ENCODE results near the gene CDKN2AIP. TPM values are rescaled to one million over a fixed set of nuclear protein-coding genes. Genes with fewer than 3 reads are reported as not detected.

CDKN2AIP gene
- total and polyA plus RNA-seq, 2 of the 4 experiments (the other 2 are of a cell fraction): 11.0 to 16.8 TPM

- CTCF ChIA-PET: no interaction called here
- BruUV-seq (replicated peaks): no TSS peak
- intact Hi-C loops (cut with micrococcal nuclease): loop anchor here (10.0 kb wide), 1 partner anchor 687 kb away; no protein-coding TSS in a partner anchor
Measured at GRCh38 chr4:183478123-183478522, 33.7 kb downstream of the CDKN2AIP start.

More at GRCh38 chr4:183478123-183478522, 33.7 kb downstream of the CDKN2AIP start:
- Histone ChIP-seq H3K56ac (ENCODE audit: extremely low read depth, insufficient read depth, low read length) (no peak overlapping the region), H4K8ac (ENCODE audit: low read depth in 2 of 2, low read length in 2 of 2) (no peak overlapping the region), H3K18ac (ENCODE audit: low read depth, low read length) (no peak overlapping the region), H3K27me3 (ENCODE audit: control insufficient read depth, insufficient read depth, low read length) (no peaks in the 10 kb centered on the region), H3K9me3 (ENCODE audit: control insufficient read depth, insufficient read depth, low read length) (no peaks in the 10 kb centered on the region), H3K14ac (replicated peaks; ENCODE audit: low read depth, low read length) (no peak overlapping the region), H3K4me1 (ENCODE audit: control insufficient read depth, insufficient read depth, low read length) (no peaks in the 10 kb centered on the region), H4K20me1 (ENCODE audit: insufficient read depth, low read length) (no peaks in the 10 kb centered on the region), H3K4me2 (ENCODE audit: low read depth, low read length) (no peak overlapping the region), H2BK120ac (ENCODE audit: low read depth, low read length) (no peak overlapping the region), H4K5ac (ENCODE audit: low read depth, low read length) (no peak overlapping the region), H3K9me1 (ENCODE audit: insufficient read depth, low read length) (no peaks in the 10 kb centered on the region), H2AFZ (replicated peaks; ENCODE audit: low read length, poor library complexity) (no peak overlapping the region), H2AK5ac (ENCODE audit: low read depth, low read length) (no peak overlapping the region), H2AK9ac (replicated peaks; ENCODE audit: low read depth, low read length, poor library complexity) (no peak overlapping the region), H3K27ac (ENCODE audit: insufficient read depth, low read length) (no peak overlapping the region), H3K36me3 (ENCODE audit: control insufficient read depth, insufficient read depth, low read length) (no peaks in the 10 kb centered on the region), H4K91ac (ENCODE audit: insufficient read depth, low read depth, low read length) (no peak overlapping the region), H3K79me1 (ENCODE audit: low read depth in 1 of 2, low read length in 2 of 2) (no peaks in the 10 kb centered on the region), H2BK20ac (ENCODE audit: low read depth, low read length) (no peak overlapping the region), H2BK5ac (ENCODE audit: low read depth, low read length, poor library complexity, severe bottlenecking) (no peak overlapping the region), H3K4ac (ENCODE audit: low read depth, low read length) (no peak overlapping the region), H2BK15ac (ENCODE audit: low read depth, low read length) (no peak overlapping the region), H3K23ac (ENCODE audit: low read depth, low read length) (no peak overlapping the region), H3K9ac (ENCODE audit: low read depth, low read length) (no peak overlapping the region), H3K4me3 (ENCODE audit: insufficient read depth, low read depth, low read length) (no peak overlapping the region)
- WGBS, 2 experiments (ENCODE audit: extremely low coverage in 2 of 2, insufficient read length in 1 of 2): 37% methylated on average over 2 of the region's 5 CpGs; no CpG with 5 or more reads in 1 of the 2 experiments
- dilution Hi-C loops (cut with HindIII; ENCODE audit: low sequenced_read_pairs, unreplicated experiment): no loop called here
- TF ChIP-seq BHLHE40 (IDR thresholded peaks at IDR 0.05; ENCODE audit: low read depth, low read length) (no peak), CTCF (conservative IDR thresholded peaks at IDR 0.05; ENCODE audit: low read depth, low read length) (no peak), SMC3 (IDR thresholded peaks at IDR 0.05; ENCODE audit: low read depth, low read length) (no peak), CHD1 (IDR thresholded peaks at IDR 0.05; ENCODE audit: low read depth, low read length) (no peak), CEBPB (IDR thresholded peaks at IDR 0.05; ENCODE audit: low read depth, low read length) (no peak), MAFK (IDR thresholded peaks at IDR 0.05; ENCODE audit: low read depth, low read length) (no peak), USF2 (IDR thresholded peaks at IDR 0.05; ENCODE audit: low read depth, low read length) (no peak), NFE2L2 (IDR thresholded peaks at IDR 0.05; ENCODE audit: low read depth, low read length) (no peak), MAZ (IDR thresholded peaks at IDR 0.05; ENCODE audit: borderline replicate concordance, low read depth, low read length) (no peak), ELK1 (IDR thresholded peaks at IDR 0.05; ENCODE audit: borderline replicate concordance, low read depth, low read length) (no peak), RCOR1 (IDR thresholded peaks at IDR 0.05; ENCODE audit: insufficient replicate concordance, low read length) (no peak), FOS (IDR thresholded peaks at IDR 0.05; ENCODE audit: low read depth, low read length) (no peak), RFX5 (IDR thresholded peaks at IDR 0.05; ENCODE audit: low read depth, low read length) (no peak), RAD21 (IDR thresholded peaks at IDR 0.05; ENCODE audit: low read length) (no peak), MXI1 (IDR thresholded peaks at IDR 0.05; ENCODE audit: borderline replicate concordance, low read depth, low read length) (no peak), POLR2A (IDR thresholded peaks at IDR 0.05; ENCODE audit: low read depth, low read length) (no peak)
- POLR2A ChIA-PET (ENCODE audit: unreplicated experiment): interaction anchor here (0.7 kb wide), 1 partner anchor 313 kb away, joined by 12 read pairs; no protein-coding TSS in a partner anchor
- in situ Hi-C loops (cut with MboI; ENCODE audit: low sequenced_read_pairs): loop anchor here (10.0 kb wide), 1 partner anchor 127 kb away; no protein-coding TSS in a partner anchor
- ATAC-seq (ENCODE audit: low read depth): no peak
- no peak for DNase-seq

Measured in IMR-90 (cell line).